Gastroesophageal sphincter (tissue), 4 donors: ENCODE results near the gene ZDHHC11B. TPM values are rescaled to one million over a fixed set of nuclear protein-coding genes. Genes with fewer than 3 reads are reported as not detected.
"Not testable (repeated sequence)": the region's sequence is repeated elsewhere in the genome, so short reads cannot be mapped to it uniquely, and the experiment has no call there.

Experiments
- ATAC-seq: fragments of 150-250 bp; one replicate; pipeline ENCODE4 v1.9.1; 2016; ENCODE audit warnings: mild to moderate bottlenecking, moderate library complexity
- H3K27ac ChIP-seq, 4 donors: fragments of 200-600 bp; sonication (generic) in 3 of 4; 1 replicate in 3 of 4; 2 replicates in 1 of 4; pipeline ENCODE4 v1.5.1; 2016 to 2019
- H3K27me3 ChIP-seq: fragments of 200-600 bp; sonication (generic); one replicate; pipeline ENCODE4 v1.5.1; 2019
- H3K36me3 ChIP-seq, 2 donors: fragments of 200-600 bp; sonication (generic); one replicate each; pipeline ENCODE4 v1.5.1; 2019; ENCODE audit warnings: control low read depth in 1 of 2
- H3K4me1 ChIP-seq, 3 donors: fragments of 200-600 bp; sonication (generic); 1 replicate in 2 of 3; 2 replicates in 1 of 3; pipeline ENCODE4 v1.5.1; 2016 to 2019; ENCODE audit warnings: control low read depth in 2 of 3
- H3K4me3 ChIP-seq, 2 donors: fragments of 200-600 bp; sonication (generic); one replicate each; pipeline ENCODE4 v1.5.1; 2019; ENCODE audit warnings: mild to moderate bottlenecking in 1 of 2, moderate library complexity in 1 of 2
- H3K9me3 ChIP-seq, 3 donors: fragments of 200-600 bp; sonication (generic); one replicate each; pipeline ENCODE4 v1.5.1; 2017 to 2019; ENCODE audit warnings: control low read depth in 2 of 3
- WGBS, 2 donors: methylation state at CpG; one replicate each; pipeline ENCODE4 v1.1.5; 2018; ENCODE audit warnings: low coverage in 1 of 2; 5-methylcytosine and 5-hydroxymethylcytosine counted together
- total RNA-seq, 4 donors: library from RNA; depleted of rRNA; stranded (reverse); fragments of >200 nt; gene quantifications; one replicate each; pipeline ENCODE4 v1.1.0, GENCODE V29; 2016

Gene ZDHHC11B
- total RNA-seq, 4 donors from 2014 or later: 3.1 to 14.3 (median 6.9) TPM

GRCh38 chr5:714215-715118, 70.1 kb downstream of the ZDHHC11B start:
- H3K36me3 ChIP-seq: peaks cover 0 to 24% of the 10 kb centered on the region in 2 donors
- not testable (repeated sequence) for H3K4me1 ChIP-seq, H3K4me3 ChIP-seq, H3K27me3 ChIP-seq, H3K27ac ChIP-seq, H3K9me3 ChIP-seq, ATAC-seq
- WGBS, 2 donors: 69 to 89% methylated on average over 3 to 5 of the region's 8 CpGs

DNA sequence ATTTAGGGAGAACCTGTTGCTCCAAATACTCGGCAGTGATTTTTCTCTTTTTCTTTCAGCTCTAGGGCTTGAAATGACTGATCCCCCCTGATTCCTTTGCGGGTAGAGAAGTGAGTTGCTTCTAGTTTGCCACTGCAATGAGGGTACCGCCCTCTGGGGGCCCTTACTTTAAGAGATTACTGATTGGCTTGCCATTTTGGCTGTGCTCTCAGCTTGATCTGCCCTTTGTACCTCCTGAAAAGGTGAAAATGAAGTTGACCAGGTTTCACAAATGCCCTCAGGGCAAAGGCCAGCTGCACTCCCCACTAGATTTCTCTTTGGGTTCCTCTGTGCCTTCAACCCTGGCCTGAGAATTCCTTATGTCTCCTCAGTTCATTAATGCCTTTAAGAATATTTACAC, 70.8 kb downstream of the ZDHHC11B start:
- H3K27ac ChIP-seq, H3K4me3 ChIP-seq, H3K27me3 ChIP-seq, H3K9me3 ChIP-seq, H3K4me1 ChIP-seq, ATAC-seq: not testable (repeated sequence)
- WGBS, 2 donors: no CpG with 5 or more reads among the region's 3 CpGs
- H3K36me3 ChIP-seq: peaks cover 0 to 24% of the 10 kb centered on the region in 2 donors

DNA sequence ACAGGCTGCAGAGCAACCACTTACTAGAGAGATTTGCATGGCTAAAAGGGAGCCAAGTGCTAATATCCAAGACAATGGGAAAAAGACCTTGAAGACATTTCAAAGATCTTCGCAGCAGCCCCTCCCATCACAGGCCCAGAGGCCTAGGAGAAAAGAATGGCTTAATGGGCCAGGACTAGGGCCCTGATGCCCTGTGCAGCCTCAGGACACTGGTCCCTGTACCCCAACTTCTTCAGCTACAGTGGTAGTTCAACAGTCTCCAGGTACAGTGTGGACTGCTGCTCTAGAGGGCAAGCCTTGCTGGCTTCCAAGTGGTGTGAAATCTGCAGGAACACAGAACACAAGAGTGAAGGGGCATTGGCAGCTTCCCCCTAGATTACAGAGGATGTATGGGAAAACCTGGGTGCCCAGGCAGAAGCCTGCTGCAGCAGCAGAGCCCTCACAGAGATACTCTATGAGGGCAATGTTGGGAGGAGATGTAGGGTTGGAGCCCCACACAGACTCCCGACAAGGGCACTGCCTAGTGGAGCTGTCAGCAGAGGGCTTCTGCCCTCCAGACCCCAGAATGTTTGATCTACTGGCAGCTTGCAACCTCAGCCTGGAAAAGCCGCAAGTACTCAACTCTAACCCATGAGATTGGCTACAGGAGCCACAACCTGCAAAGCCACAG, 75.5 kb downstream of the ZDHHC11B start:
- H3K27me3 ChIP-seq, H3K9me3 ChIP-seq, H3K4me3 ChIP-seq, H3K27ac ChIP-seq, ATAC-seq, H3K4me1 ChIP-seq: not testable (repeated sequence)
- 81 to 100% methylated on average over 1 to 2 of the region's 3 CpGs for WGBS, 2 donors
- peaks cover 0 to 17% of the 10 kb centered on the region in 2 donors for H3K36me3 ChIP-seq

- ATAC-seq, H3K4me3 ChIP-seq, H3K4me1 ChIP-seq, H3K9me3 ChIP-seq, H3K27ac ChIP-seq, H3K27me3 ChIP-seq: not testable (repeated sequence)
- H3K36me3 ChIP-seq: peaks cover 0 to 17% of the 10 kb centered on the region in 2 donors
- 80 to 93% methylated on average over 2 to 4 of the region's 4 CpGs for WGBS, 2 donors
Observed at GRCh38 chr5:708374-708773, 76.2 kb downstream of the ZDHHC11B start.

GRCh38 chr5:706127-706526, 78.4 kb downstream of the ZDHHC11B start:
- not testable (repeated sequence) for H3K9me3 ChIP-seq, H3K27ac ChIP-seq, H3K4me3 ChIP-seq, H3K4me1 ChIP-seq, H3K27me3 ChIP-seq, ATAC-seq
- 80 to 86% methylated on average over 7 of the region's 7 CpGs for WGBS, 2 donors
- peaks cover 0 to 12% of the 10 kb centered on the region in 2 donors for H3K36me3 ChIP-seq

GRCh38 chr5:696753-697702, 87.5 kb downstream of the ZDHHC11B start:
- H3K36me3 ChIP-seq, ATAC-seq, H3K27ac ChIP-seq, H3K4me3 ChIP-seq, H3K4me1 ChIP-seq, H3K27me3 ChIP-seq: not testable (repeated sequence)
- peaks cover 0 to 26% (median 0%) of the 10 kb centered on the region in 3 donors for H3K9me3 ChIP-seq
- 89 to 90% methylated on average over 6 to 12 of the region's 21 CpGs for WGBS, 2 donors

DNA sequence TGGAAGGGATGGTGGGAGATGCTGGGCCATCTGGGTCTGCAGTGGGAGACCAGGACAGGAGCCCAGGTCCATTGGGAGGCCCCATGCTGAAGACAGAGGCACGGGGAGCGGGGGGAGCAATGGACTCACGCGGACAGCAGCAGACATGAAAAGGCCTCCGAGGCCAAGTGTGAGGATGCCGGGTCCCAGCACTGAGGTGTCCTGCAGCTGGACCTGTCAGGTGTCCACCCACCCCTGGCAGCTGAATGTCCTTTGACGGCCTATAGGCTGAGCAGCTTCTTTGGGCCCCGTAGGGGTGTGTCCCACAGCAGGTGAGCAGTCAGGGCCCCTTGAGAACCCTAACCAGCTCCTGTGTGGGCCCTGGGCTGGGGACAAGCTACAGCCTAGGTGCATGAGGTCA, 88.3 kb downstream of the ZDHHC11B start:
- WGBS, 2 donors: 87% methylated on average over 4 of the region's 8 CpGs; no CpG with 5 or more reads in 1 of the 2 donors
- not testable (repeated sequence) for ATAC-seq

GRCh38 chr5:695475-695874, 89.1 kb downstream of the ZDHHC11B start:
- ATAC-seq, H3K4me3 ChIP-seq, H3K27ac ChIP-seq, H3K4me1 ChIP-seq, H3K27me3 ChIP-seq, H3K36me3 ChIP-seq: not testable (repeated sequence)
- peaks cover 0 to 20% (median 0%) of the 10 kb centered on the region in 3 donors for H3K9me3 ChIP-seq
- WGBS, 2 donors: no CpG with 5 or more reads among the region's 13 CpGs

More for the DNA sequence above, 88.3 kb downstream of the ZDHHC11B start:
- H3K4me1 ChIP-seq, H3K36me3 ChIP-seq, H3K4me3 ChIP-seq, H3K27me3 ChIP-seq, H3K27ac ChIP-seq: not testable (repeated sequence)
- H3K9me3 ChIP-seq: peaks cover 0 to 26% (median 0%) of the 10 kb centered on the region in 3 donors

DNA sequence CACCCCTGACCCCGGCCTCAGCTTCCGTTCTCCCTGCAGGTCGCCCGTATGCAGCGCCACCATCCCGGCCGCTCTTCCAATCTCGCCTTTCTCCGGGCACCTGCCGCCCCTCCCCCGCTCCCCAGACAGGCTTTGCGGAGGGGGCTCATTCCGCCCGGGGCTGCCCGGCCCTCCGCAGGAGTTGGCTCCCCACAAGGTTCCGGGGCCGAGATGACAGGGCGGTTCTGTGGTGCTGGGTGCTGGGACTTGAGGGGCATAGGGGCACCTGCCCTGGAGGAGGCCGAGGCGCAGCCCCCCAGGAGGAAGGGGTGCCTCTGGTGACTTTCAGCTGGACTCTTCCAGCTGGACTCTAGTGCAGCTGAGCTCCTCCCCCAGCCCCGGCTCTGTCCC, 90.5 kb downstream of the ZDHHC11B start:
- Histone ChIP-seq H3K4me3 (peak overlapping the region; percentile 69 to 85), H3K9me3 (peaks cover 0 to 16% (median 0%) of the 10 kb centered on the region in 3 donors), H3K27ac (peak overlapping the region in 3 of 4 donors; percentile 89 to 90 (median 89))
- ATAC-seq, H3K36me3 ChIP-seq, H3K27me3 ChIP-seq, H3K4me1 ChIP-seq: not testable (repeated sequence)
- WGBS, 2 donors: no CpG with 5 or more reads among the region's 22 CpGs
